ENCODE data around the gene DQX1.

The DQX1 gene

DNA sequence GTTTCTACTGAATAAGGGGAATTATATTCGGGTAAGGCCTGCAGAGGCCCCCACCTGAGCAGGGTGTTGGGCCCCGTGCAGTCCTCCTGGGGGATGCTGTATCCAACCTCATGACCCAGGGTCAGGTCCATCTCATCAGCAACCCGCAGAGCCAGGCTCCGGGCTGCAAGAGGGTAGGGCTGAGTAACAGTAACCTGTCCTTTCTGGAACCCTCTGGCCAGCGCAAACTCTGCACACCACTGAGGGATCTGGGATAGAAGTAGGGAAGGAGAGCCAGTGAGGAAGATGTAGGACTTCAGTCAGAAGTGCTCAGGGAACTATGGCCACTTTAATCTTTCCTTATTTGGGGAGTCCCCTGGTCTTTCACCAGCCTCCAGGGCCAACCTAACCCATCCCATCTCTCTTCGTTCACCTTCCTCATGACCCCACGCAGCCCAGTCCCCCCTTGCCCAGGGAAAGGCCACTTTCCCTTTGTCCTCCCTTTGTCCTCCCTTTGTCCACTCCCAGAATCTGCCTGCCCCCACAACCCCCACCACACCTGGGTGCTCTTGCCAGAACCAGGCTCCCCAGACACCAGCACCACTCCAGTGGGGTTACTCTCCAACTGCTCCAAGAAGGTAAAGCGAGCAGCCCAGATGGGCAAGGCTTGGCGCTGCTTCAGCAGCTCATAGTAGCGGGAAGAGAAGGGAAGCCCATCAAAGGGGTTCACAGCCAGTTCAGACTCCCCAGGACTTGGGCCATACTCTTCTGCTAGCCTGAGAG, 895 bp downstream of the DQX1 start:
- Histone ChIP-seq H3K4me3 (ENCODE audit: low read length) (peak overlapping the region; percentile 29), H3K27ac (ENCODE audit: low read depth, low read length) (no peak overlapping the region), H3K27me3 (ENCODE audit: control insufficient read depth, insufficient read depth, low read length) (peaks cover under 1% of the 10 kb centered on the region), H3K36me3 (ENCODE audit: control insufficient read depth, insufficient read depth, low read length) (peaks cover 22% of the 10 kb centered on the region), H3K4me1 (ENCODE audit: control insufficient read depth, insufficient read depth, low read length) (peaks cover 8% of the 10 kb centered on the region), H3K9ac (ENCODE audit: low read length) (no peak overlapping the region)

GRCh38 chr2:74524005-74524404, 2.0 kb downstream of the DQX1 start:
- Histone ChIP-seq H3K4me1 (ENCODE audit: control insufficient read depth, insufficient read depth, low read length) (peaks cover 8% of the 10 kb centered on the region), H3K4me3 (ENCODE audit: low read length) (no peak overlapping the region), H3K27ac (ENCODE audit: low read depth, low read length) (no peak overlapping the region), H3K27me3 (ENCODE audit: control insufficient read depth, insufficient read depth, low read length) (peaks cover 11% of the 10 kb centered on the region), H3K9ac (ENCODE audit: low read length) (no peak overlapping the region), H3K36me3 (ENCODE audit: control insufficient read depth, insufficient read depth, low read length) (peaks cover 22% of the 10 kb centered on the region)

GRCh38 chr2:74522516-74522915, 3.5 kb downstream of the DQX1 start:
- peaks cover 16% of the 10 kb centered on the region for H3K36me3 ChIP-seq (ENCODE audit: control insufficient read depth, insufficient read depth, low read length)
- H3K9ac ChIP-seq (ENCODE audit: low read length) = no peak overlapping the region
- H3K4me3 ChIP-seq (ENCODE audit: low read length) = no peak overlapping the region
- H3K4me1 ChIP-seq (ENCODE audit: control insufficient read depth, insufficient read depth, low read length) = no peaks in the 10 kb centered on the region
- H3K27me3 ChIP-seq (ENCODE audit: control insufficient read depth, insufficient read depth, low read length) = peaks cover 16% of the 10 kb centered on the region
- no peak overlapping the region for H3K27ac ChIP-seq (ENCODE audit: low read depth, low read length)

DNA sequence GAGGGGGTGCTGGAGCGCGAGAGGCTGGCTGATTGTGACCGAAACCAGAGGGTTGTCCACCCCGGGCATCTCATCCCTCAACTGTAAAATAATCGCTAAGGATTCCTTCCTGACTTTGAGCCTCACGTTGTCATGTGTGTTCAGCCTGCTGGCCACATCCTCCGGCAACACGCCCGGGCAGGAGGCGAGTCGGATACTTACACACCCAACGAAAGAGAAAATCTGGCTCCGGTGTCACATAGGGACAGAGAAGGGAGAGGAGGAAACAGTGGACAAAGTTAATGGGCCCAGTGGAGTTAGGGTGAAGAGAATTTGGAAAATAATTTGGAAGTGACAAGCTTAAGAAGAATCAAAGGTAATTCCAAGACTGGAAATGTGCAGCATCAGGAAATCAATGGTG, 9.4 kb downstream of the DQX1 start:
- Histone ChIP-seq H3K4me1 (ENCODE audit: control insufficient read depth, insufficient read depth, low read length) (no peaks in the 10 kb centered on the region), H3K27me3 (ENCODE audit: control insufficient read depth, insufficient read depth, low read length) (peaks cover 49% of the 10 kb centered on the region), H3K36me3 (ENCODE audit: control insufficient read depth, insufficient read depth, low read length) (no peaks in the 10 kb centered on the region), H3K27ac (ENCODE audit: low read depth, low read length) (no peak overlapping the region), H3K9ac (ENCODE audit: low read length) (no peak overlapping the region), H3K4me3 (ENCODE audit: low read length) (peak overlapping the region; percentile 14)

DNA sequence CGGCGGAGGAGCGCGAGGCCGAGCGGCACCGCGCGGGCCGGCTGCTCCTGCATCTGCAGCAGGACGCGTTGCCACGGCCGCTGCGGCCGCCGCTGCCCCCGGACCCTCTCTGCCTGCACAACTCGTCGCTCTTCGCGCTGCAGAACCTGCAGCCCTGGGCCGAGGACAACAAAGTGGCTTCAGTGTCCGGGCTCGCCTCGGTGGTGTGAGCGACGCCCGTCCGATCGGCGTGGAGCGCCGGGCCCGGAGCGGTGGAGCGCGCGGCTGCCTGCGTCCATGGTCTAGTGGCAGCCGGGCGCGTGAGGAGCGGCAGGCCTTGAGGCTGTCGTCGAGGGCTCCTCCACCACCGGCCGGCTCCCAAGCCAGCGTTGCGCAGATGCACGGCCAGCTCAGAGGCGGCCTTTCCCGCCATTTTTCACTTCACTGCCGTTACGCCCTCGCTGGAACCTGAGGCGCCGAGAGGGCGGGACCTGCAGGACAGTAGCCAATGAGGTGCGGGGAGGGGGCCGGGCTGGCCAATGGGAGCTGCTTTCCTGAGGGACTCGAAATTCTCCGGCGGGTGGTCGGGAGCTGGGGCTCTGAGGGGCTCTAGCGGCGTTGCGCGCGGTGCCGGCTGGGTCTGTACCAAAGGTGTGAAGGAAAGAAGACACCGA, 9.9 kb downstream of the DQX1 start:
- H3K27me3 ChIP-seq (ENCODE audit: control insufficient read depth, insufficient read depth, low read length) = peaks cover 50% of the 10 kb centered on the region
- no peaks in the 10 kb centered on the region for H3K36me3 ChIP-seq (ENCODE audit: control insufficient read depth, insufficient read depth, low read length)
- H3K9ac ChIP-seq (ENCODE audit: low read length) = no peak overlapping the region
- peak overlapping the region; percentile 48 for H3K4me3 ChIP-seq (ENCODE audit: low read length)
- H3K27ac ChIP-seq (ENCODE audit: low read depth, low read length) = no peak overlapping the region
- no peaks in the 10 kb centered on the region for H3K4me1 ChIP-seq (ENCODE audit: control insufficient read depth, insufficient read depth, low read length)

DNA sequence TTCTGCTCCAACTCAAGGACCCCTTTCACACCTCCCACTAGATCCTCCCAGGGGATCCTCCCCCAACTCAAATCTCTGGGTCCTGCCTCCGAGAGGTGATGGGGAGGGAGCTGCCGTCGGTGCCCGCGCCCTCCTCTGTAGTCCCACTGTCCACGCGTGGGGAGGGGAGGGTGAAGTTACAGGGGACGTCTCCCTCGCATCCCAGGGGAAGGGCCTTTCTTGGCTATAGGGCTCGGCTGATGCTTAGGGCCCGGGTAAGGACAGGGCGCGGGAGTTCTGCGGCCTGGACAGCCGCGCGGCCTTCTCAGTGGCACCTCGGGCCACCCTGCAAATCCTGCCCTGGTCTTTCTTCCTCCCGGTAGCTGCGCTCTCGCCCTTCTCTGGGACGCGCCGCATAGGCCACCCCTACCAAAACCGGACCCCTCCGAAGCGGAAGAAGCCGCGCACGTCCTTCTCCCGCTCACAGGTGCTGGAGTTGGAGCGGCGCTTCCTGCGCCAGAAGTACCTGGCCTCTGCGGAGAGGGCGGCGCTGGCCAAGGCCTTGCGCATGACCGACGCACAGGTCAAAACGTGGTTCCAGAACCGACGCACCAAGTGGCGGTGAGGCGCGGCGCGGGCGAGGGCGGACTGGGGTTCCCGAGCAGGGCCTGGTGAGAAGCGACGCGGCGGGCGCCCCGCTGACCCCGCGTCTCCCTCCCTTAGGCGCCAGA, 10.6 kb downstream of the DQX1 start:
- Histone ChIP-seq H3K36me3 (ENCODE audit: control insufficient read depth, insufficient read depth, low read length) (no peaks in the 10 kb centered on the region), H3K4me3 (ENCODE audit: low read length) (peak overlapping the region; percentile 48), H3K9ac (ENCODE audit: low read length) (no peak overlapping the region), H3K27ac (ENCODE audit: low read depth, low read length) (no peak overlapping the region), H3K4me1 (ENCODE audit: control insufficient read depth, insufficient read depth, low read length) (no peaks in the 10 kb centered on the region), H3K27me3 (ENCODE audit: control insufficient read depth, insufficient read depth, low read length) (peaks cover 50% of the 10 kb centered on the region)

DNA sequence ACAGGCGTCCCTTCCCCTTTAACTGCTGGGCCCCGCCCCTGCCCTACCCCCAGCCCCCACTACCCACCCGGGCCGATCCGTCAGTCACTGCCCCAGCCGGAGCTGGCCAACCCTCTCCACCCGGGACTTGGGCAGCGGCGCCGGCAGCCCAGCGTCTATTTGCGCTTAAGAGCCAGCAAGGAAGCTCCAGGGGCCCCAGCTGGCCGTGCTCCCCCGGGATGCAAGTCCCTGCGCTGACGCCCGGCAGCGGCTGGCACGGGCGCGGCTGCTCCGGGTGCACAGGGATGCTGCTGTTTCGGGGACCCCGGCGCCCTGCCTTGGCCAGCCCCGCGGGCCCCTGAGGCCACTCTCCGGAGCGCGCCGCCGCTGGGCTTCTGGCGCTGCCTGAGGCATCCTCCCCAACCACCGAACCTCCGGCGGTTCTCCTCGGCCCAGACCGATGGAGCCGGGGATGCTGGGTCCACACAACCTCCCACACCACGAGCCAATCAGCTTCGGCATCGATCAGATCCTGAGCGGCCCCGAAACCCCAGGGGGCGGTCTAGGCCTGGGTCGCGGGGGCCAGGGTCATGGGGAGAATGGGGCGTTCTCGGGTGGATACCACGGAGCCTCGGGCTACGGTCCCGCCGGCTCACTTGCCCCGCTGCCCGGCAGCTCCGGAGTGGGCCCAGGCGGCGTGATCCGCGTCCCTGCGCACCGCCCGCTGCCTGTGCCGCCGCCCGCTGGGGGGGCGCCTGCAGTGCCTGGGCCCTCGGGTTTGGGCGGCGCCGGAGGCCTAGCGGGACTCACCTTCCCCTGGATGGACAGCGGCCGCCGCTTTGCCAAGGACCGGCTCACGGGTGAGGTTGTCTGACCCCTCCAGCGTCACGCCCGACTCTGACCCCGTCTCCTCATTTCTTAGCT, 11.4 kb downstream of the DQX1 start, which contains the start of gene TLX2:
TLX2 (plus strand) TSS at position 83 of the 903 bp plus-strand sequence; CDS start at position 440, 357 bp downstream.
- Histone ChIP-seq H3K9ac (ENCODE audit: low read length) (no peak within 1 kb of the TSS), H3K27me3 (ENCODE audit: control insufficient read depth, insufficient read depth, low read length) (peaks cover 45% of the 10 kb centered on the region), H3K4me3 (ENCODE audit: low read length) (peak within 1 kb of the TSS; percentile 48), H3K27ac (ENCODE audit: low read depth, low read length) (no peak within 1 kb of the TSS), H3K4me1 (ENCODE audit: control insufficient read depth, insufficient read depth, low read length) (no peaks in the 10 kb centered on the region), H3K36me3 (ENCODE audit: control insufficient read depth, insufficient read depth, low read length) (no peaks in the 10 kb centered on the region)

DNA sequence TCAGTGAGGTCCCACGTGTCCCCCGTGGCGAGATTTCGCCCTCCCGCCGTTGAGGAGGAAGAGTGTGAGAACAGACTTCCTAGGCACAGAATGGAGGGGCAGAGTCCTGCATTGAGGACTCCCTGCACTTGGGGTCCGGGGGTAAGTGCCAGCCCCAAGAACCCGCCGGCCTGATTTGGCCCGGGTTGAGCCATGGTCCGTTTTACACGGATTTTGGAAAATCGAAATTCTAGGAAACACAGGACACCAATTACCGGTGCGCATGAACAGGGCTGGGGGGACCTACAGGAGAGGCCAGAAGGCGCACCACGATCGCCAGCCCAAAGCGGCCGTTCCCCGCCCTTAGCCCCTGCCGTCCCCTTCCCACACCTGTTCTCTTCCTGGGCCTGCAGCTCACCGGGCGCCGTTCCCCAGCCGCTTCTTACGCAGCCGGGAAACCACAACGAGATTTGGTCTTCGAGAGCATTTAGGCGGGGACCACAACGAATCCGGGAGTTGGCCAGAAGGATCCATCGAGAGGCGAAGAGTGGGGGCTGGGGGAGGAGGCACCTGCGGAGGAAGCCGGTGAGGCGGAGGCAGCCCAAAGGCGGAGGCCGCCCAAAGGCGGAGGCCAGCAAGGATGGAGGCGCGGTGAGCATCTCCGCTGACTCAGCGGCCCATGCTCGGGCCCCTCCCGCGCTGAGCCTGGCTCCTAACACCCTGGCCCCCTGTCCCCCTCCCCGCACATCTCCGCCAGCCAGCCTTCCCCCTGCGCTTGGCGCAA, 12.2 kb downstream of the DQX1 start:
- no peak overlapping the region for H3K27ac ChIP-seq (ENCODE audit: low read depth, low read length)
- peaks cover 39% of the 10 kb centered on the region for H3K27me3 ChIP-seq (ENCODE audit: control insufficient read depth, insufficient read depth, low read length)
- no peak overlapping the region for H3K4me3 ChIP-seq (ENCODE audit: low read length)
- no peak overlapping the region for H3K9ac ChIP-seq (ENCODE audit: low read length)
- no peaks in the 10 kb centered on the region for H3K36me3 ChIP-seq (ENCODE audit: control insufficient read depth, insufficient read depth, low read length)
- no peaks in the 10 kb centered on the region for H3K4me1 ChIP-seq (ENCODE audit: control insufficient read depth, insufficient read depth, low read length)

DNA sequence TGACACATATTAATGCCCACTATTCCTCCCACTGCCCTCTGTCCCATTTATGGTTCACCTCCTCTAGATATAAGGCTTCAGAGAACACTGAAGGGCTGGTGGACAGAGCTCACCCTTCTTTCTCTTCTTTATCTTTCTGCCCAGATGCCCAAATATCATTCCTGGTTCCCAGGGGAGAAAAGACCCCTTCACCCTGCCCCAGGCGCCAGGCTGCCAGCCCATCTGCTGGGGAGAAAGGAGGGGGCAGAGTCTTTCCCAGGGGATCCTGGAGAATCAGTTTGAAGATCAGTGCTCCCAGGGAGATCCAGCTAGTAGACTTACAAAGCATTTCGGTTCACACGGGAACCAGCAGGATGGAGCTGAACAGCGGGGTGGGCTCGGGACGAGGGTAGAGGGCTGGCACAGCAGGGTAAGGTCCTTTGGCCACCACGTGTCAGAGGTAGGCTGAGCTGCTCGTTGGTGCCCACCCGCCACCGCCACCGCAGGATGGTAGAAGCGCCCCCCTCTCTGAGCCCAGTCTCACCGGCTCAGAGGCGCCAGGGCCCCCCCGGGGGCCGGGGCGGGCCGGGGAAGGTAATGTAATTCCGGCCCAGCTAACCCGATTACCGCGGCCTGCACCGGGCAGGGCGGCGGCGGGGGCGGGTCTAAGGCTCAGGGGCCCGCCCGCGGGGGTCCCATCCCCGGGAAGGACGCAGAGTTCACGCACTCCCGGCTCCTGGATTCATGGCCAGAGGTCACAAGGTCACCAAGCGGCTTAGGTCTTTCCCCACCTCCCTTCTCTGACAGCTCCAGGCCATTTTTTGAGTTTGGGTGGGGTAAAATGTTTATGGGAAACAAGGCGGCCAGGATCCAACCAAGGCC, 13.1 kb downstream of the DQX1 start:
- Histone ChIP-seq H3K4me3 (ENCODE audit: low read length) (no peak overlapping the region), H3K27ac (ENCODE audit: low read depth, low read length) (no peak overlapping the region), H3K9ac (ENCODE audit: low read length) (no peak overlapping the region), H3K36me3 (ENCODE audit: control insufficient read depth, insufficient read depth, low read length) (no peaks in the 10 kb centered on the region), H3K4me1 (ENCODE audit: control insufficient read depth, insufficient read depth, low read length) (no peaks in the 10 kb centered on the region), H3K27me3 (ENCODE audit: control insufficient read depth, insufficient read depth, low read length) (peaks cover 39% of the 10 kb centered on the region)

DNA sequence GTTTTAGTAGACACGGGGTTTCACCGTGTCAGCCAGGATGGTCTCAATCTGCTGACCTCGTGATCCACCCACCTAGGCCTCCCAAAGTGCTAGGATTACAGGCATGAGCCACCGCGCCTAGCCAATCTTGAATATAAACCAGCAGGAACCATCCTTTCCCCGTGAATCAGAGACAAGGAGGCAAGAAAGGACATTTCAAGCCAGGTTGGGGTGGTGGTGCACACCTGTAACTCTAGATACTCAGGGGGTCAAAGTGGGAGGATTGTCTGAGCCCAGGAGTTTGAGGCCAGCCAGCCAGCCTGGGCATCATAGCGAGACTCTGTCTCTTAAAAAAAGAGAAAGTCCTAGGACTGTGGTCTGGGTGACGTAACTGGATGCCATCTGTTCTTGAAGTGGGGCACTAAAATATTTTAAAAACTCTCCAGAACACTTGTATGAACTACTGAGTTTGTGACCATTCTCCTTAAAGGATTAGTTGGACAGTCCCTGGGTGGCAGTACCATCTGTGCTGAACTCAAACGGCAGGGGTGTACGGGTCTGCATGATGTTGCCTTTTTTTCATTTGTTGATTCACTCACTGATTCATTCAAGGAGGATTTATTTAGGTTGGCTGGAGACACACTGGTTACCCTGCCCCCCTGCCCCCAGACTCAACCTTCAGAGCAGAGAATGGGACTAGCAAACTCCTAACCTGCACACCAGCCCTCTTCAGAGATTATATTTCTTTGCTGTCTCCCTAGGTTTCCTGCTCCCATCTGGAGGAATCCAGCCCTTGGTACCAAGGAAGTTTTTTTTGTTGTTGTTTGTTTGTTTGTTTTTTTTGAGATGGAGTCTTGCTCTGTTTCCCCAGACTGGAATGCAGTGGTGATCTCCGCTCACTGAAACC, 14.7 kb downstream of the DQX1 start:
- H3K27me3 ChIP-seq (ENCODE audit: control insufficient read depth, insufficient read depth, low read length) = peaks cover 34% of the 10 kb centered on the region

More for the DNA sequence above, 14.7 kb downstream of the DQX1 start:
- no peak overlapping the region for H3K9ac ChIP-seq (ENCODE audit: low read length)
- H3K36me3 ChIP-seq (ENCODE audit: control insufficient read depth, insufficient read depth, low read length) = no peaks in the 10 kb centered on the region
- no peak overlapping the region for H3K27ac ChIP-seq (ENCODE audit: low read depth, low read length)
- no peak overlapping the region for H3K4me3 ChIP-seq (ENCODE audit: low read length)
- H3K4me1 ChIP-seq (ENCODE audit: control insufficient read depth, insufficient read depth, low read length) = peaks cover 6% of the 10 kb centered on the region

All from rectal smooth muscle tissue (tissue), 1 donor.